ENCODE results near the gene P2RX7. TPM values are rescaled to one million over a fixed set of nuclear protein-coding genes. Genes with fewer than 3 reads are reported as not detected.

P2RX7 gene
- total RNA-seq, 1 donor from 2014 or later = not detected

DNA sequence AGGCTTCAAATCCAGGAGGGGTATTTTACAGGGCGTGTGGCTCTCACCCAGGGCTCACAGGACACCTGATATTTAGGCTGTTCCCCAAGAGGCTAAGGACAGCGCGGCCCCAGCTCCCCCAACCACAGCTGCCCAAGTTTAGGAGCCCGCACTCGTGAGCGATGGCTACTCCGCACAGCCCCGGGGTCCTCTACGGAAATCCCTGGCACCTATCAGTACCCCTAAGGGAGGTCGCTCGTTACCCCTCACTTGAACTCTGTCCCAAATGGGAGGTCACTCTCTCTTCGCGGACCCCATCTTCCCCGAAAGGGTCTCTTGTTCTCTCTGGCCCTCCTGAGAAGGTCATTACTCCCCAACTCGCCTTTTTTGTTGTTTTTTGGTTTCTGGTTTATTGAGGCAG is 76.5 kb downstream of the P2RX7 start:
- TF ChIP-seq, protein P1, sequence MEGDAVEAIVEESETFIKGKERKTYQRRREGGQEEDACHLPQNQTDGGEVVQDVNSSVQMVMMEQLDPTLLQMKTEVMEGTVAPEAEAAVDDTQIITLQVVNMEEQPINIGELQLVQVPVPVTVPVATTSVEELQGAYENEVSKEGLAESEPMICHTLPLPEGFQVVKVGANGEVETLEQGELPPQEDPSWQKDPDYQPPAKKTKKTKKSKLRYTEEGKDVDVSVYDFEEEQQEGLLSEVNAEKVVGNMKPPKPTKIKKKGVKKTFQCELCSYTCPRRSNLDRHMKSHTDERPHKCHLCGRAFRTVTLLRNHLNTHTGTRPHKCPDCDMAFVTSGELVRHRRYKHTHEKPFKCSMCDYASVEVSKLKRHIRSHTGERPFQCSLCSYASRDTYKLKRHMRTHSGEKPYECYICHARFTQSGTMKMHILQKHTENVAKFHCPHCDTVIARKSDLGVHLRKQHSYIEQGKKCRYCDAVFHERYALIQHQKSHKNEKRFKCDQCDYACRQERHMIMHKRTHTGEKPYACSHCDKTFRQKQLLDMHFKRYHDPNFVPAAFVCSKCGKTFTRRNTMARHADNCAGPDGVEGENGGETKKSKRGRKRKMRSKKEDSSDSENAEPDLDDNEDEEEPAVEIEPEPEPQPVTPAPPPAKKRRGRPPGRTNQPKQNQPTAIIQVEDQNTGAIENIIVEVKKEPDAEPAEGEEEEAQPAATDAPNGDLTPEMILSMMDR (IDR thresholded peaks at IDR 0.05; ENCODE audit: partially characterized antibody, unreplicated experiment) = no peak
- H3K36me3 Mint-ChIP-seq (ENCODE audit: unreplicated experiment) = peaks cover 5% of the 10 kb centered on the region
- H3K4me3 Mint-ChIP-seq (ENCODE audit: unreplicated experiment) = peak overlapping the region; percentile 59
- peaks cover 1% of the 10 kb centered on the region for H3K4me1 Mint-ChIP-seq (ENCODE audit: low read depth, unreplicated experiment)
- peaks cover 10% of the 10 kb centered on the region for H3K27me3 Mint-ChIP-seq (ENCODE audit: unreplicated experiment)
- no peak for DNase-seq
- H3K27ac Mint-ChIP-seq (ENCODE audit: unreplicated experiment) = no peak overlapping the region
- H3K9me3 Mint-ChIP-seq (ENCODE audit: unreplicated experiment) = peaks cover 4% of the 10 kb centered on the region

DNA sequence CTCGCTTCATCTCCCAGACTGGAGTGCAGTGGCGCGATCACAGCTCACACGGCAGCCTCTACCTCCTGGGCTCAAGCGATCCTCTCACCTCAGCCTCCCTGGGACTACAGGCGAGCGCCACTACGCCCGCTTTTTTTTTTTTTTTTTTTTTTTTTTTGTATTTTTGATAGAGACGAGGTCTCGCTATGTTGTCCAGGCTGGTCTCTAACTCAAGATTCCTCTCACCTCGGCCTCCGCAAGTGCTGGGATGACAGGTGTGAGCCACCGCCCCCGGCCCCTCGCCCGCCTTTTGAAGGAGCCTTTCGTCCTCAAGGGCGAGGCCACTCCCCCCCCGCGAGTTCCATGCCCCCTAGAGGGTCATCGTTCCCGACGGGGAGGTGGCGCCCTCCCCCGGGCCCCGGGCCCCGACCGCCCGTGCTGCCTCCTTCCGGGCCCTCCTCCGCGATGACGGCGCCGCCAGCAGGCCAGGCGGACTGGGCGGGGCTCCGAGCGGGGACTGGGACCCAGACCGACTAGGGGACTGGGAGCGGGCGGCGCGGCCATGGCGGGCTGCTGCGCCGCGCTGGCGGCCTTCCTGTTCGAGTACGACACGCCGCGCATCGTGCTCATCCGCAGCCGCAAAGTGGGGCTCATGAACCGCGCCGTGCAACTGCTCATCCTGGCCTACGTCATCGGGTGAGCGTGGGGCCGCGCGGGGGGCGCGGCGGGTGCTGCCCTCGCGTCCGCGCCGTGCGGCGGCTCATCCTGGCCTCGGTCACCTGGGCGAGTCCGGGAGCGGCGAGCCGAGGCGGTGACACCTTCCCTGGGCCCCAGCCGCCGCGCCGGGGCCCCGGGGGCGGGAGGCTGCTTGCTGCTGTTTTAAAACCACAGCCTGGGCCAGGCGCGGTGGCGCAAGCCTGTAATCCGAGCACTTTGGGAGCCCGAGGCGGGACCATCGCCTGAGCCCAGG is 77.2 kb downstream of the P2RX7 start, which contains the start of gene P2RX4:
TSS of gene P2RX4 (plus strand) at position 506 of the 949 bp plus-strand sequence. CDS start at position 542, 36 bp downstream.
- peaks cover 2% of the 10 kb centered on the region for H3K36me3 Mint-ChIP-seq (ENCODE audit: unreplicated experiment)
- peaks cover 1% of the 10 kb centered on the region for H3K4me1 Mint-ChIP-seq (ENCODE audit: low read depth, unreplicated experiment)
- peaks cover 9% of the 10 kb centered on the region for H3K27me3 Mint-ChIP-seq (ENCODE audit: unreplicated experiment)
- peaks cover 3% of the 10 kb centered on the region for H3K9me3 Mint-ChIP-seq (ENCODE audit: unreplicated experiment)
- peak within 1 kb of the TSS; percentile 87 for H3K4me3 Mint-ChIP-seq (ENCODE audit: unreplicated experiment)
- peak; percentile 85 for DNase-seq
- TF ChIP-seq, protein P1 (IDR thresholded peaks at IDR 0.05; ENCODE audit: partially characterized antibody, unreplicated experiment) = no peak
- H3K27ac Mint-ChIP-seq (ENCODE audit: unreplicated experiment) = no peak within 1 kb of the TSS

DNA sequence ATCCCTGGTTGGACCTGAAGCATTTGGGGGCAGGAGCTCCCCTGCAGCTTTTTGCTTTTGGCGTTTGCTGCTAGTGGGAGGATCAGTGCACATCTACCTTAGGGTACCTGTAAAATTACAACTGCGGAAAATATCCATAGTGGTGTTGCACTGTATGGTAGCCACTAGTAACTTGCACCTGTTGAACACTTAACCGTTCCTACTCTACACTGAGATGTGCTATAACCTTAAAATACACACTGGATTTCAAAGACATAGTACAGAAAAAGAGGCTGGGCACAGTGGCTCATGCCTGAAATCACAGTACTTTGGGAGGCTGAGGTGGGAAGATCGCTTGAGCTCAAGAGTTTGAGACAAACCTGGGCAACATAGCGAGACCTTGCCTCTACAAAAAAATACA is 80.2 kb downstream of the P2RX7 start:
- no peaks in the 10 kb centered on the region for H3K4me1 Mint-ChIP-seq (ENCODE audit: low read depth, unreplicated experiment)
- no peak for DNase-seq
- TF ChIP-seq, protein P1 (IDR thresholded peaks at IDR 0.05; ENCODE audit: partially characterized antibody, unreplicated experiment) = no peak
- H3K27me3 Mint-ChIP-seq (ENCODE audit: unreplicated experiment) = peaks cover 10% of the 10 kb centered on the region
- no peaks in the 10 kb centered on the region for H3K36me3 Mint-ChIP-seq (ENCODE audit: unreplicated experiment)
- H3K9me3 Mint-ChIP-seq (ENCODE audit: unreplicated experiment) = peaks cover 2% of the 10 kb centered on the region
- no peak overlapping the region for H3K27ac Mint-ChIP-seq (ENCODE audit: unreplicated experiment)
- H3K4me3 Mint-ChIP-seq (ENCODE audit: unreplicated experiment) = no peak overlapping the region

DNA sequence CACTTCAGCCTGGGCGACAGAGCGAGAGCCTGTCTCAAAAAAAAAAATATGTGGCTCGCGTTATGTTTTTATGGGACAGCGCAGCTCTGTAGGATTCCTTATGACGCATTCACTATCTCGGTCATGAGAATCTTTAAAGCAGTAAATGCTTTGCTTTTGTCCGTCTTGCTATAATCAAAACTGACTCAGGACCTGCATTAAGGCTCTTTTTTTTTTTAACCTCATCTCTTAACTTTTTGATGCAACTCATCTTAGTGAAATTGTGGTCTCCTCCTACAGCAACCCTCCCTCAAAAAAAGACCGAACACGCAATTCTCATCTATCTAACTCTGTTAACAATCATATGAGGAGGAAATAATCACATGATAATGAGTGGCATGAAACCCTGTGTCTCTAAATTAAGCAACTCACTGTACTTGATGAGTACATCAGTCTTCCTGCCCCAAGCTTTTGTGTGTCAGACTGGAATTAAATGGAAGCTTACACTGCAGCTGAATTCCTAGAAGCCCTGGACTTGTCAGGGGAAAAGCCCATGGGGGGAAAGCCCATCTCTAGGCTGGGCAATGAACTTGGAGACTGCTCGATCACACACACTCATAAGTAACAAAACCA is 81.6 kb downstream of the P2RX7 start:
- TF ChIP-seq, protein P1 (IDR thresholded peaks at IDR 0.05; ENCODE audit: partially characterized antibody, unreplicated experiment) = no peak
- no peak for DNase-seq
- Mint-ChIP-seq H3K27ac (ENCODE audit: unreplicated experiment) (no peak overlapping the region), H3K27me3 (ENCODE audit: unreplicated experiment) (peaks cover 9% of the 10 kb centered on the region), H3K4me3 (ENCODE audit: unreplicated experiment) (no peak overlapping the region), H3K9me3 (ENCODE audit: unreplicated experiment) (peaks cover 4% of the 10 kb centered on the region), H3K36me3 (ENCODE audit: unreplicated experiment) (no peaks in the 10 kb centered on the region), H3K4me1 (ENCODE audit: low read depth, unreplicated experiment) (no peaks in the 10 kb centered on the region)
